HG03064 (cell line): ENCODE measurements around the gene HNMT.
"Not testable (repeated sequence)": the region's sequence is repeated elsewhere in the genome, so short reads cannot be mapped to it uniquely, and the experiment has no call there.

Experiments
- ATAC-seq: cut with Tn5 transposase; IDR thresholded peaks from one replicate; pipeline ENCODE4 v1.9.1; 2021; ENCODE audit warnings: low read depth; ENCODE audit not compliant: unreplicated experiment

HNMT gene

GRCh38 chr2:137973280-137973679, 9.0 kb downstream of the HNMT start:
- ATAC-seq = no peak

DNA sequence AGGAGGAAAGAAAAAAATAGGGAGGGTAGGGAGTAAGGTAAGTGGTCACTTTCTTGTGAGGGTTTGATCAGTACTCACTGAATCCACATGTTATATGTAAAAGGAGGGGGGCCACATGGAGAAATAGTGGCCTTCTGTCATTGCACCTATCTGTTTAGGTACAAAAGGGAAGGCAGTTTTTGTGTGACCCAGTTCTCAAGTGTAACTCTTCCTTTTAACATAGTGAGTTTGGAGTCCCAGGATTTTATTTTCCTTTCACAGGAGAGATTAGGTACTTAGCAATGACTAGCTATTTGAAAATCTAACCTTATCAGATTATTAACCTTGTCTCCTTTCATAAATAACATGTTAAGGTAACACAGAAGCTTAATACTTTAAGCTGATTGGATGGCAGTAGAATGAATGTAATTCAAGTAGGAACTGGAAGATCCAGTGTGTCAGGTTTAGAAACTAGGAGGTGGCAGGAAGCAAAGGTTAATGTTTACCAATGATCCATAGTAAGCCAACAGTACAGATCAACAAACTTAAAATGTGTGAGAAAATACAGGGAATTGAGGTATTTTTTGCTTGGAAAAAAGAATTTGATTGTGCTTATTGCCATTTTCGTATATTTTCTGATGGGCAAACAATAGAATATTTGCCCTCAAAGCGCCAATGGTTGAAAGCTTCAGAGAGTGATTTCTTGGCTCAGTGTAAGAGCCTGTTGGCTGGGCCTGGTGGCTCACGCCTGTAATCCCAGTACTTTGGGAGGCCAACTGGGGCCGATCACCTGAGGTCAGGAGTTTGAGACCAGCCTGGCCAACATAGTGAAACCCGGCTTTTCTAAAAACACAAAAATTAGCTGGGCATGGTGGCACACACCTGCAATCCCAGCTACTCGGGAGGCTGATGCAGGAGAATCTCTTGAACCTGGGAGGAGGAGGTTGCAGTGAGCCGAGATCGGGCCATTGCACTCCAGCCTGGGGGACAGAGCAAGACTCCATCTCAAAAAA, 11.3 kb downstream of the HNMT start:
- no peak for ATAC-seq

- no peak for ATAC-seq
Observed at GRCh38 chr2:137976274-137976673, 12.0 kb downstream of the HNMT start.

- no peak for ATAC-seq
Observed at GRCh38 chr2:137977790-137978189, 13.5 kb downstream of the HNMT start.

GRCh38 chr2:137980459-137980858, 16.2 kb downstream of the HNMT start:
- ATAC-seq = no peak

DNA sequence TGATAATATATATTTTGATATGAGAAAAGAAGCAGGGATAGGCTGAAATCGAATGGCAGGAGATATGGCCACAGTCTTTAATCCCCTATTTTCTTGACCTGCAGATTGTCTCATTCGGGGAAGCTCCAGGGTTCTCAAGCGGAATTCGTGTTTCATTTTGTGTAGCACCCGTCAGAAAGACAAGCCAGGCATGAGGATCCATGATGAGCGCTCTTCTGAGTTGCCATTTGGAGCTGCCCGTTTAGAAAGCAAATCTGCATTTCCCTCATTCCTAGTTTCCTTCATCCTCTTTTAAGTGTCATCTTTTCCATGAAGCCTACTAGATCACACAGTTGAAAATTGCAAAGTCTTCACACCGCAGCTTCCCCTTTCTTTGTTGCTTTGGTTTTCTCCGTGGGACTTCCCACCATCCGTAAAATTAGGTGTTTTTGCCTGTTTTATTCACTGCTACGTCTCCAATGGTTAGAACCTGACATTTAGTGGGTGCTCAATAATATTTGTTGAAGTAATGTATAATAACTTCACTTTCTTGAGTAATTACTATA, 16.9 kb downstream of the HNMT start:
- no peak for ATAC-seq

GRCh38 chr2:137983581-137983980, 19.3 kb downstream of the HNMT start:
- ATAC-seq = no peak

DNA sequence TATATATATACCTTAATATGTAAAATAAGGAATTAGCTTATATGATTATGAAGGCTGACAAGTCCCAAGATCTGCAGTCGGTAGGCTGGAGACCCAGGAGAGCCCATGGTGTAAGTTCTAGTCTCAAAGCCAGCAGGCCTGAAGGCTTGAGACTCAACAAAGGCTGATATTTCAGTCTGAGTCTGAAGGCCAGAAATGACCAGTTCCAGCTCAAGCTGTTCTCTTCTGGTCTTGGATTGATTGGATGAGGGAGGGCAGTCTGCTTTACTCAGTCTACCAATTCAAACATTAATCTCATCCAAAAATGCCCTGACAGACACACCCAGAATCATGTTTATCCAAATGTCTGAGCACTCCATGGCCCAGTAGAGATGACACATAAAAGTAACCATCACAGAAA, 22.0 kb downstream of the HNMT start:
- ATAC-seq = no peak

DNA sequence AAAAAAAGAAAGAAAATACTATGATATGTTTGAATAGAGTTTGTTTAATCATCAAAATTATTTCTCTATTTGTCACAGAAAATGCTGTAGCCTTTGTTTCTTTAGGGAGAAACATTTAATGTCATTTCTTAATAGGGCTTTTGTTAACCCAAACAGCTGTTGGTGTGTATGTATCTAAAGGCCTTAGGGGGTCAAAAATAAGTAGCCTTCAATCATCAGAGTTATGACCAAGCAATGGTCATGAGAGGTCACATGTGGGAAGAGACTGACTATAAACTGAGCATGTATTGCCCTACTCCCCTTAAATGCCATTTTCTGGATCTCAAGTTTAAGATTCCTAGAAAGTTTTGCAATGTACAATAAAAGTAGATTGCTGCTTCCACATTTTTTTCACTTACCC, 22.7 kb downstream of the HNMT start:
- no peak for ATAC-seq

DNA sequence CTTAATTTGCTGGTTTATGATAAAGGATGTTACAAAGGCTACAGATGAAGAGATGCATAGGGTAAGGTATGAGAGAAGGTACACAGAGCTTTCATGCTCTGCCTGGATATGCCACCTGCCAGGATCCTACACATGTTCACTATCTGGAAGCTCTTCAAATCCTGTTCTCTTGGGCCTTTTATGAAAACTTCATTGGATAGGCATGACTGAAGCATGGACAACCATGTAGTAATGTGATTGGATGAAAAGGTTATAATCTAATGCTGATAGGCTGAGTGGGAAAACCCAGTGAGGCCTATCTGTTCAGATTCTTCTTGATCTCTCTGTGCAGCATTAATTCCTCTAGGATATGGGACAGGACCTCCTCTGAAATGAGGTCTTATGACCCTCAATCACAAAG, 26.8 kb downstream of the HNMT start:
- no peak for ATAC-seq

GRCh38 chr2:137992039-137992646, 27.9 kb downstream of the HNMT start:
- no peak for ATAC-seq

- not testable (repeated sequence) for ATAC-seq
Observed at GRCh38 chr2:137993715-137994476, 29.6 kb downstream of the HNMT start.

DNA sequence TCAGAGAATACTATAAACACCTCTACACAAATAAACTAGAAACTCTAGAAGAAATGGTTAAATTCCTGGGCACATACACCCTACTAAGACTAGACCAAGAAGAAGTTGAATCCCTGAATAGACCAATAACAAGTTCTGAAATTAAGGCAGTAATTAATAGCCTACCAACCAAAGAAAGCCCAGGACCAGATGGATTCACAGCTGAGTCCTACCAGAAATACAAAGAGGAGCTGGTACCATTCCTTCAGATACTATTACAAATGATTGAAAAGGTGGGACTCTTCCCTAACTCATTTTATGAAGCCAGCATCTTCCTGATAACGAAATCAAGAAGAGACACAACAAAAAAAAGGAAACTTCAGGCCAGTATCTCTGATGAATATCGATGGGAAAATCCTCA, 31.1 kb downstream of the HNMT start:
- ATAC-seq = not testable (repeated sequence)

DNA sequence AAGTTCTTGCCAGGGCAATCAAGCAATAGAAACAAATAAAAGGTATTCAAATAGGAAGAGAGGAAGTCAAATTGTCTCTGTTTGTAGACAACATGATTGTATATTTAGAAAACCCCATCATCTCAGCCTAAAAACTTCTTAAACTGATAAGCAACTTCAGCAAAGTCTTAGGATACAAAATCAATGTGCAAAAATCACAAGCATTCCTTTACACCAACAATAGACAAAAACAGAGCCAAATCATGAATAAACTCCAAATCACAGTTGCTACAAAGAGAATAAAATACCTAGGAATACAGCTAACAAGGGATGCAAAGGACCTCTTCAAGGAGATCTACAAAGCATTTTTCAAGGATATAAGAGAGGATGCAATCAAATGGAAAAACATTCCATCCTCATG, 31.9 kb downstream of the HNMT start:
- ATAC-seq = not testable (repeated sequence)

- ATAC-seq = no peak
Observed at GRCh38 chr2:137997733-137998132, 33.5 kb downstream of the HNMT start.

GRCh38 chr2:137998503-137998902, 34.2 kb downstream of the HNMT start:
- ATAC-seq = no peak

GRCh38 chr2:137999273-137999672, 35.0 kb downstream of the HNMT start:
- no peak for ATAC-seq

GRCh38 chr2:138000009-138000408, 35.7 kb downstream of the HNMT start:
- ATAC-seq = no peak

DNA sequence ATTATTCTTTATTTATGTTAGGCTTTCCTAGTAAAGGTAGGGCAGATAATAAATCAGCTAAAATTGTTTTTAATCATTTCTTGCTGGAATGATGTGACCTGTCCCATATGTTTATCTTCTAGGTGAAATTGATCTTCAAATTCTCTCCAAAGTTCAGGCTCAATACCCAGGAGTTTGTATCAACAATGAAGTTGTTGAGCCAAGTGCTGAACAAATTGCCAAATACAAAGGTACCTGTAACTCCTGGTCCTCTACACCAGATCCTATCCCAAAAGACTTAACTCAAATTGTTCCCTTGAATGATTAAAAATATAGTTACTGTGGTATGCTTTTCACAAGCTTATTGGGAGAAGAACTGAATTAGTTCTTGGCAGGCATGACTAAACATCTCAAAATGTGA, 36.5 kb downstream of the HNMT start:
- no peak for ATAC-seq

DNA sequence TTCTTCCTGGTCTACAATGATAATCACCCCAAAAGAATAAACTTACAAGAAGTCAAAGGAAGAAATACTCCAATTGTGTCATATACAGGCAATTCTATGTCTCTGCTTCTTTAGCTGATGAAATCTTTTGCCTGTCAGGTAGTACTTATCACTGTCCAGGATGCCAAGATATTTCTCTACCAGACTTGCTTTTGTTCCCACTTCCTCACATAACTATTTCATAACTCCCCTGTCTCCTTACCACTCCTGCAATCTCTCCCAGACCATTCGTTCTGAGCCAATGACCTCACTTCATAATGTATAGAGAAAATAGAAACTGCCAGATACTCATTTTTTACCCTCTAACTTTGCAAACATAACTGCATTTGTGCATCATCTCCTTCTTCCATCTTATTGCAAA, 39.1 kb downstream of the HNMT start:
- no peak for ATAC-seq

DNA sequence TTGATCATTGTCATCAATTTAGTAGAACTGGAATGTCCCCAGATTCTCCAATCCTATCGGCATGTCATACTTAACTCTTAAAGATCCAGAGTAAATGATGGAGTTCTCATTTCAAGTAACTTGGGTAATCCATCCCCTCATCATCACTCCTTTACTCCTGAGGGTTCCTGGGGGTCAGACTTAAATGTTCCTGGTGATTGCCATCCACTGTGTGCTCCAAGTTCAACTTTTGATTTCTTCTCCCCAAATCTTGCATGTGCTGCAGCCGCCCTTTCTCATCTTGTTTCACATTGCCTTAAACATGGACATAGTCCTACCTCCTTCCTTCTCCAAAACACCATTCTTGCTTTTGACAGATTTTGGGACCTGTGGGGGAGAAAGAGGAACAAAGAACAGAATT, 43.2 kb downstream of the HNMT start:
- ATAC-seq = no peak
